Glomerular visceral epithelial cell (primary cell): Measurements from ENCODE around the gene TIMP4.

Experiments used
- DNase-seq: peaks from one replicate; pipeline ENCODE4 v3.0.0-alpha.2; 2016; ENCODE audit errors: extremely low spot score

Gene TIMP4

GRCh38 chr3:12147049-12147780 is 11.5 kb downstream of the TIMP4 start:
- DNase-seq: no peak

- no peak for DNase-seq
These were observed 14.7 kb downstream of the TIMP4 start for GRCh38 chr3:12143949-12144504.

GRCh38 chr3:12142476-12142875 is 16.2 kb downstream of the TIMP4 start:
- no peak for DNase-seq

DNA sequence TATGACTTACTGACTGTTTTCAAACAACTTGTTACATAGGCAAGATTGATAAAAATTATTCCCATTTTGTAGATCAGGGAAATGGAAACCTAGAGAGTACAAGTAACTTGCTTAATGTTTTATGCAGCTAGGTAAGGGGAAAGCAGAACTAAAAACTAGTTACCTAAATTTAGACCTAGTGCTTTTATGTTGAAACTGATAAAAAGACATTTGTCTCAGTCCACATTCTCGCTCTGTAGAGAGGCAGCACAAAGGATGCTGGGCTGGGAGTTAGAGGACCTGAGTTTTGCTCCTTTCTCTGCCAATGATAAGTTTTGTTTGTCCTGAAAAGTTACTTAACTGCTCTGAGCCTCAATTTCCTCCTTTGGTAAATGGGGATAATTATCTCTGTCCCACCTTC is 17.4 kb downstream of the TIMP4 start:
- no peak for DNase-seq

GRCh38 chr3:12139111-12139511 is 19.6 kb downstream of the TIMP4 start:
- DNase-seq: peak; percentile 53

GRCh38 chr3:12138044-12138443 is 20.7 kb downstream of the TIMP4 start:
- peak; percentile 50 for DNase-seq

DNA sequence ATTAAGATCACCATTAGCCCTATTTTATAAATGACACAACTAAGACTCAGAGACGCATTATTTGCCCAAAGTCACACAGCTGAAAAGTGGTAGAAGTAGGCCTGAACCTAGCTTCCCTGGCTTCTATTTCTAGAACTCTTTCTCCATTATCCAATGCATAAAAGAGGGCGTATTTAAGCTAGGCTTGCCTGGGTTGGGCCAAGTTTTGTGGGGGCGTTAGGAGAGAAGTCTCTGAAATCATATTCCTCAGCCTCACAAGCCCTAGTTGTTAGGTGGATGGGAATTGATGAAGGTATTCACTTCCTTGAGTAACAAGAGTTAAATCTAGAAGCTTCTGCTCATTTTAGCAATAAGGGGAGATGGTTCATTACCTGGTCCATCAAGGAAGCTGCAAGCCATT is 22.3 kb downstream of the TIMP4 start:
- no peak for DNase-seq

- DNase-seq: peak; percentile 60
These were observed 23.6 kb downstream of the TIMP4 start for GRCh38 chr3:12135029-12135657.

DNA sequence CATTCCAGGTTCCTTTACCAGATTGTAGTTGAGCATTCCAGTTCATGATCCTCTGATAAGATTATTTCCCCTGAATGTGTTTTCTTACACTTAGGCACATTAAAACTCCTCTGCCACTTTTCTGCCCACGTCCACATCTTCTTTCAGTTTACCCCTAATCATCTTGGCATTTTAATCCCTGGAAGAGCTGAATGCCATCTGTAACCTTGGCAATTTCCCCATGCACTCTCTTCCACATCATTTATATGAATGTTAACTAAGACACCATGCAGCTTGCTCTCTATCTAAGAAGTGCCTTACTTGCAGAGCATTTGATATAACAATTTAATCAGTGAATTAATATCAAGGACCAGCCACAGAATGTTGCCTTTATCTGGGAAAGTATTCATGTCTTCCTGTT is 25.8 kb downstream of the TIMP4 start:
- no peak for DNase-seq

- DNase-seq: no peak
These were observed 27.2 kb downstream of the TIMP4 start for GRCh38 chr3:12131351-12132090.

DNA sequence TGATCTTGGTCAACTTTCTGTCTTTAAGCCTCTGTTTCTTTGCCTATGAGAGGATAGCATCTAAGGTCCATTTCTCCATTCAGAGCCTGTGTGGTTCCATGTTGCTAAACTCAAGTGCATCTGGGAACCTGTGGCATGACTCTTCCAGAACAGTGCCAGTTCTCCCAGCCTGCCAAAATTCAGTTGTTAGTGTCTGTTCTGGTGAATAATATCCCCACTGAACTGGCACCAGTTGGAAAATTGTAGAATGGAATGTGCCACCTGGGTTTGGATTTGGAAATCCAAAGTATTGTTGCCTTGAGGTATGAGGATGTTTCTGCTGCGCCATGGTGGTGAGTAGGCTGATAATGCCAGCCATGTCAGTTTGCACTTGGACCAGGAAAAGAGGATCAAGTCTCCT is 31.3 kb downstream of the TIMP4 start:
- no peak for DNase-seq

- no peak for DNase-seq
These were observed 32.9 kb downstream of the TIMP4 start for GRCh38 chr3:12125772-12126171.

DNA sequence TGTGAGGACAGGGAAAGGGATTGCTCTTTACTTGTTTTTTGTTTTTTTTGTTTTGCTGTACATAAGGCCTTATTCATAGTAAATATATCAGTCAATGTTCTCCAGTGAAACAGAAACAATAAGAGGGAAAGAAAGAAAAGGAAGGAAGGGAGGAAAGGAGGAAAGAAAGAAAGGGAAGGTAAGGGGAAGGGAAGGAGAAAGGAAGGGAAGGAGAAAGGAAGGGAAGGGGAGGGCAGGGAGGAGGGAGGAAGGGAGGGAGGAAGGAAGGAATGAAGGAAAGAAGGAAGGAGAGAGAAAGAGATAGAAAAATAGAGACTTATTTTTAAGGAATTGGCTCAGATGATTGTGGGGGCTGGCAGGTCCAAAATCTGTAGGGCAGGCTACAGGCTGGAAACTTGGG is 37.2 kb downstream of the TIMP4 start:
- no peak for DNase-seq

DNA sequence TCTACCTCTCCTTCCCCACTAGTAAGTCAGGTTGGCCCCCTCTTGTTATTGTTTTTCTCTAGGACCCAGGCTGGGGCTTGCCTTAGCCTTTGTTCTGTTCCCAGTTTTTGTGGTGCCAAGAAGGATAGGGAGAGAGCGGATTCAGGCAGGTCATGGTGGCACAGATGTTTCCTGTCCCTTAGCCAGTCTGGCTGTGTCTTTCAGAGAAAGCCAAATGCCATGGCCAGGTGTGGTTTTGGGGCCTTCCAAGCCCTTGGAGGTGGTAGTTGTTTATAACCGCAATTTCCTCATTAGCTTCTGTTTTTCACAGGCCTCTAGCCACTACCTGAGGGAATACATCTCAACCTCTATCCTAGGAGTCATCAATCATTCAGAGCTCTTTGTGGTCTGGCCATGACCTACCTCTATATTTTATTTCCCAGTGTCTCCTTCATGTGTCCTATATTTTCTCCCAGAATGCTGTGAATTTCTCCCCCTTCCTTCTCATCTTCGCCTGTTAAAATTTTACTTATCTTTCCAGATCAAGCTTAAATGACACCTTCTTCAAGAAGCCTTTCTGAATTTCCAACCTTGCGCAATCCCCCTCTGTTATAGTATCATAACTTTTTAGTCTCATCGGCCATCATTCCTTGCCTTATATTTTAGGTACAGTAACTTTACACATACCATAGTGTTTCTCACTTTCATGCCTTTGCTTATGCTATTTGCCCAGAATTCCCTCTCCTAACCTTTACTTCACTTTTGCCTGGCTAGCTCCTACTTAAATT is 38.2 kb downstream of the TIMP4 start:
- peak; percentile 2 for DNase-seq

DNA sequence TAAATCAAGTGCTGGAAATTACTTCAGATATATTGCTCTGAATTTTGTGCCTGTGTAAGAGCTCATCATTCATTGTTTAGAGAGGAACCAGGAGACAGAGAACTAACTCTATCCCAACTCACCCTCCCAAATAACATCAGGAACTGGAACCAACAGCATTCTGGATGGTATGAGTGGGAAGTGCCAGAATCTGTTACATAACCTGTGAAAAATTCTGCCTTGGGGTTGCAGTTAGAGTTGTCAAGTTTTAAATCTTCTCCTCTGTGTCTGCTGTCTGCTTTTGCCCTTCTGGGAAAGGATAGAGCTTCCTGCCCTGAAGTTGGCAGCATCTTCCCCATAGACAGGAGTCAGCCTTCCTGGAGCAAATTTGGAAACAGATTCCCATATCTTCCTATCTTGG is 41.2 kb downstream of the TIMP4 start:
- no peak for DNase-seq

DNA sequence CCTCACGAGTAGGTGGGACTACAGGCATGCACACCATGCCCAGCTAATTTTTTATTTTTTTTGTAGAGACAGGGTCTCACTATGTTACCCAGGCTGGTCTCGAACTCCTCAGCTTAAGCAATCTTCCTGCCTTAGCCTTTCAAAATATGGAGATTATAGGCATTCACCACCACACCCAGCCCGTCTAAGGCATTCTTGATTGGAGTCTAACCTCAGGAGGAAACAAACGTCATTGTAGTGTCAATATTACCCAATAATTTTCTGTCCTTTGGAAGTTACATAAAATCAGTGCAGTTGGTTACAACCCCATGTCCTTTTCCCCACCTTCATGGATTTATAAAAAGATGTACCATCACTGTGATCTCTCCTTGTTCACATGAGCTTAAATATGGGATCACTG is 41.8 kb downstream of the TIMP4 start:
- no peak for DNase-seq

GRCh38 chr3:12115849-12116248 is 42.9 kb downstream of the TIMP4 start:
- DNase-seq: no peak

DNA sequence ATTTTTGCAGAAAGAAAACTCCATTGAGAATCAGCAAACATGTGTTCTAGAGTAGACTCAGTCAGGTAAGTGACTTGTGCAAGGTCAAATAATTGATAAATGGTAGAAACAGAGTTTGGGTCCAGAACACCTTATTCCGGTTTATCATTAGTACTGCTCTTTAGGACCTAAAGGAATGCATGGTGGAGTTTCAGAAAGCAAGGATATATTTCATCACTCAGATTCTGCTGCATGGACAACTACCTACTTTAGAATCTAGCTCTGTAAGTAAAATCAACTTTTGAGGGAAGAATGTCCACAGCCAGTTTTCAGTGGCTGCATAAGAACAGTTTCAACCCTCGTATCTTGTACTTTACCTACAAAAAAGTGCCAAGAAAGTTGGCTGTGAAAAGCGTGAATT is 43.6 kb downstream of the TIMP4 start:
- no peak for DNase-seq

DNA sequence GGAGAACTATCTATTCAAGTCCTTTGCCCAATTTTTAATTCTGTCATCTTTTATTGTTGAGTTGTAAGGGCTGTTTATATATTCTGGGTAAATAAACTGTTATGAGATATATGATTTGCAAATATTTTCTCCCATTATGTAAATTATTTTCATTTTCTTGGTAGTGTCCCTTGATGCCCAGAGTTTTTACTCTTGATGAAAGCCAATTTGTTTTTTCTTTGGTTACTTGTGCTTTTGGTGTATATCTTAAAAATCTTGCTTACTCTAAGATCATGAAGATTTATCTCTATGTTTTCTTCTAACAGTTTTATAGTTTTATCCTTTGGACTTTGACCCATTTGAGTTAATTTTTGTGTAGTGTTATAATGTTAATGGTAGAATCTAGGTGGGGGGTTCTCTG is 44.5 kb downstream of the TIMP4 start:
- no peak for DNase-seq

GRCh38 chr3:12107071-12107713 is 51.5 kb downstream of the TIMP4 start:
- no peak for DNase-seq
